Neural progenitor cell (in vitro differentiated cells): Measurements from ENCODE around the gene IER5L. TPM values are rescaled to one million over a fixed set of nuclear protein-coding genes. Genes with fewer than 3 reads are reported as not detected.
"Not testable (repeated sequence)": the region's sequence is repeated elsewhere in the genome, so short reads cannot be mapped to it uniquely, and the experiment has no call there.

Source experiments
- DNase-seq: peaks from one replicate; pipeline ENCODE4 v3.0.0-alpha.2; 2016; ENCODE audit warnings: low spot score
- H2AFZ ChIP-seq: fragments of 200-600 bp; sonication (generic); replicated peaks from 2 replicates; pipeline ENCODE4 v1.6.1; 2016; ENCODE audit warnings: antibody characterized with exemption
- H3F3A ChIP-seq: fragments of 200-600 bp; sonication (generic); 2 replicates; pipeline ENCODE4 v1.6.1; 2016; ENCODE audit warnings: antibody characterized with exemption, low read depth
- H3K27ac ChIP-seq: fragments of 200-600 bp; sonication (generic); 2 replicates; pipeline ENCODE4 v1.5.1; 2016; ENCODE audit warnings: mild to moderate bottlenecking
- H3K27me3 ChIP-seq: fragments of 200-600 bp; sonication (generic); 2 replicates; pipeline ENCODE4 v1.6.1; 2016; ENCODE audit warnings: mild to moderate bottlenecking, moderate library complexity
- H3K36me3 ChIP-seq: fragments of 200-600 bp; sonication (generic); 2 replicates; pipeline ENCODE4 v1.5.1; 2016
- H3K4me1 ChIP-seq: fragments of 200-600 bp; sonication (generic); 2 replicates; pipeline ENCODE4 v1.6.1; 2016; ENCODE audit warnings: mixed run types
- H3K4me2 ChIP-seq: fragments of 200-600 bp; sonication (generic); 2 replicates; pipeline ENCODE4 v1.6.1; 2016
- H3K4me3 ChIP-seq: fragments of 200-600 bp; sonication (generic); 2 replicates; pipeline ENCODE4 v1.5.1; 2016
- H3K79me2 ChIP-seq: fragments of 200-600 bp; sonication (generic); 2 replicates; pipeline ENCODE4 v1.6.1; 2016; ENCODE audit warnings: low read depth
- H3K9ac ChIP-seq: fragments of 200-600 bp; sonication (generic); 2 replicates; pipeline ENCODE4 v1.6.1; 2016
- H3K9me3 ChIP-seq: fragments of 200-600 bp; sonication (generic); 2 replicates; pipeline ENCODE4 v1.5.1; 2016; ENCODE audit warnings: low read depth
- H4K20me1 ChIP-seq: fragments of 200-600 bp; sonication (generic); 2 replicates; pipeline ENCODE4 v1.6.1; 2016; ENCODE audit warnings: low read depth
- H3K27ac Mint-ChIP-seq: 3 replicates; pipeline ENCODE4 v1.8.0; 2021; ENCODE audit warnings: mixed read lengths
- H3K27me3 Mint-ChIP-seq: 2 replicates; pipeline ENCODE4 v1.8.0; 2022; ENCODE audit warnings: low read depth, mild to moderate bottlenecking, inconsistent platforms, moderate library complexity, mixed read lengths; ENCODE audit not compliant: insufficient read depth
- H3K36me3 Mint-ChIP-seq: 3 replicates; pipeline ENCODE4 v1.8.0; 2021; ENCODE audit warnings: mixed read lengths
- H3K4me1 Mint-ChIP-seq: 3 replicates; pipeline ENCODE4 v1.8.0; 2021; ENCODE audit warnings: mixed read lengths
- H3K4me3 Mint-ChIP-seq: 3 replicates; pipeline ENCODE4 v1.8.0; 2021; ENCODE audit warnings: mild to moderate bottlenecking, moderate library complexity, mixed read lengths
- H3K9me3 Mint-ChIP-seq: 3 replicates; pipeline ENCODE4 v1.8.0; 2020; ENCODE audit warnings: mixed read lengths
- EZH2 ChIP-seq: fragments of 200-600 bp; sonication (generic); IDR thresholded peaks from 2 replicates; pipeline ENCODE4 v1.6.1; 2017; ENCODE audit warnings: antibody characterized with exemption, mild to moderate bottlenecking, moderate library complexity
- EZH2phosphoT487 ChIP-seq: fragments of 200-600 bp; sonication (generic); IDR thresholded peaks from 2 replicates; pipeline ENCODE4 v1.6.1; 2017; ENCODE audit warnings: antibody characterized with exemption
- total RNA-seq: library from RNA; depleted of rRNA; stranded (reverse); fragments of >200 nt; gene quantifications from 2 replicates; pipeline ENCODE4 v1.2.3, GENCODE V29; 2015; ENCODE audit warnings: low replicate concordance
- TF ChIP-seq, protein P1 (sequence below): fragments of 200-600 bp; sonication (generic); IDR thresholded peaks from 2 replicates; pipeline ENCODE4 v1.5.1; 2017; ENCODE audit warnings: antibody characterized with exemption, mild to moderate bottlenecking

Gene IER5L
- total RNA-seq, 1 donor from 2014 or later = 12.2 TPM

DNA sequence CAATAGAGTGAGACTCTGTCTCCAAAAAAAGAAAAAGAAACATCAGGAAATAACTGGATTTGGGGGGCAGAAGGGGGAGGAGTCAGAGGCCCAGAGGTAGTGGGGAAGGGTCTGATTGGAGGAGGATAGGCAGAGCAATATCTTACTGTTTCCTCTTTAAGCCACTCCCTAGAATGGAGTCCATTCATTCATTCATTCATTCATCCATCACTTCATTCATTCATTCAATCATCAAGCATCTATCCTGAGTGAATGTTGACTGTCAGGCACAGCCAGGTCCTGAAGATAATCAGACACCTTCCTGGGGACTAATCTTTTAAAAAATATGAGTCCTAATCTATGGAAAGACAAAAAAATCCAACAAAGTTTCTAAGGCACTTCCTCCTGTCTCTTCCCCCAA lies 12.9 kb downstream of the IER5L start:
- no peaks in the 10 kb centered on the region for H4K20me1 ChIP-seq
- H3K36me3 ChIP-seq = no peaks in the 10 kb centered on the region
- H3K9ac ChIP-seq = no peak overlapping the region
- no peak overlapping the region for H3K4me3 Mint-ChIP-seq
- no peak overlapping the region for H3K27ac Mint-ChIP-seq
- no peak for DNase-seq
- no peak overlapping the region for H2AFZ ChIP-seq
- peaks cover 4% of the 10 kb centered on the region for H3K27me3 Mint-ChIP-seq
- TF ChIP-seq, protein P1, sequence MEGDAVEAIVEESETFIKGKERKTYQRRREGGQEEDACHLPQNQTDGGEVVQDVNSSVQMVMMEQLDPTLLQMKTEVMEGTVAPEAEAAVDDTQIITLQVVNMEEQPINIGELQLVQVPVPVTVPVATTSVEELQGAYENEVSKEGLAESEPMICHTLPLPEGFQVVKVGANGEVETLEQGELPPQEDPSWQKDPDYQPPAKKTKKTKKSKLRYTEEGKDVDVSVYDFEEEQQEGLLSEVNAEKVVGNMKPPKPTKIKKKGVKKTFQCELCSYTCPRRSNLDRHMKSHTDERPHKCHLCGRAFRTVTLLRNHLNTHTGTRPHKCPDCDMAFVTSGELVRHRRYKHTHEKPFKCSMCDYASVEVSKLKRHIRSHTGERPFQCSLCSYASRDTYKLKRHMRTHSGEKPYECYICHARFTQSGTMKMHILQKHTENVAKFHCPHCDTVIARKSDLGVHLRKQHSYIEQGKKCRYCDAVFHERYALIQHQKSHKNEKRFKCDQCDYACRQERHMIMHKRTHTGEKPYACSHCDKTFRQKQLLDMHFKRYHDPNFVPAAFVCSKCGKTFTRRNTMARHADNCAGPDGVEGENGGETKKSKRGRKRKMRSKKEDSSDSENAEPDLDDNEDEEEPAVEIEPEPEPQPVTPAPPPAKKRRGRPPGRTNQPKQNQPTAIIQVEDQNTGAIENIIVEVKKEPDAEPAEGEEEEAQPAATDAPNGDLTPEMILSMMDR = no peak
- TF ChIP-seq EZH2 (no peak), EZH2phosphoT487 (no peak)
- peaks cover 35% of the 10 kb centered on the region for H3K4me1 Mint-ChIP-seq
- peaks cover 11% of the 10 kb centered on the region for H3K4me1 ChIP-seq
- peaks cover 11% of the 10 kb centered on the region for H3K36me3 Mint-ChIP-seq
- no peak overlapping the region for H3K4me2 ChIP-seq
- H3F3A ChIP-seq = peaks cover 13% of the 10 kb centered on the region
- H3K27ac ChIP-seq = no peak overlapping the region
- H3K79me2 ChIP-seq = no peaks in the 10 kb centered on the region
- no peak overlapping the region for H3K4me3 ChIP-seq
- H3K9me3 ChIP-seq = no peaks in the 10 kb centered on the region
- H3K9me3 Mint-ChIP-seq = peaks cover 3% of the 10 kb centered on the region
- H3K27me3 ChIP-seq = no peaks in the 10 kb centered on the region

DNA sequence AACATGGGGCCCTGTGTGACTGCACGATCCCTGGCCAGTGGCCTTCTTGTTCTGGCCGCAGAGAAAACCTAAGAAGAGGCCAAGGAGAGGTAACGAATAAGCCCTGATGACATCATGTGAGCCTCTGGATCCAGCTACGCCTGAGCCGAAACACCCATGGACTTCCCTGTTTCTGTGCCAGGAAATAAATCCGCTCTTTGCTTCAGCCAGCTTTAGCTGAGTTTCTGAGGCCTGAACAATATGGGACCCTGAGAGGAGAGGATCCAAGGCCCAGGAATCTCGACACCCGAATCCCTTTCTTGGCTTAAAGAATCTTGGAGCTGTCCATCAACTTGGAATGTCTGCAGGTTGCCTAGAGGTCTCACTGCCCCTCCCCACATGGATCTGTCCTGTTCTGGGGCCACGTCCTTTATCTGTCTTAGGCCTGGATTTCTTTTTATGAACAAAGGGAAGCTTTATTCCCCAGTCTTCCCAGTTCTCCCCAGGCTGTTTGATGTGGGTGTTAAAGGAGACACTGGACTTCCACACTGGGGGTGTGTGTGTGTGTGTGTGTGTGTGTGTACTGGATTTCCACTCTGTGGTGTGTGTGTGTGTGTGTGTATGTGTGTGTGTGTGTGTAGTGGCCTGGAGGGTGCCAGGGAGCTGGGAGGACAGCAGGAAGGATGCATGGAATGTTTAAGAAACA lies 13.7 kb downstream of the IER5L start:
- H3K9ac ChIP-seq = no peak overlapping the region
- no peaks in the 10 kb centered on the region for H3K36me3 ChIP-seq
- no peak overlapping the region for H3K4me2 ChIP-seq
- TF ChIP-seq EZH2phosphoT487 (no peak), EZH2 (no peak)
- TF ChIP-seq, protein P1 = no peak
- H2AFZ ChIP-seq = no peak overlapping the region
- peak; percentile 57 for DNase-seq
- Mint-ChIP-seq H3K9me3 (peaks cover 3% of the 10 kb centered on the region), H3K36me3 (peaks cover 11% of the 10 kb centered on the region), H3K27ac (peak overlapping the region; percentile 68), H3K4me3 (no peak overlapping the region), H3K4me1 (peaks cover 35% of the 10 kb centered on the region), H3K27me3 (peaks cover 4% of the 10 kb centered on the region)
- no peaks in the 10 kb centered on the region for H3K9me3 ChIP-seq
- no peaks in the 10 kb centered on the region for H4K20me1 ChIP-seq
- H3F3A ChIP-seq = peaks cover 13% of the 10 kb centered on the region
- no peaks in the 10 kb centered on the region for H3K27me3 ChIP-seq
- H3K79me2 ChIP-seq = no peaks in the 10 kb centered on the region
- H3K27ac ChIP-seq = peak overlapping the region; percentile 51
- H3K4me1 ChIP-seq = peaks cover 11% of the 10 kb centered on the region
- H3K4me3 ChIP-seq = no peak overlapping the region

DNA sequence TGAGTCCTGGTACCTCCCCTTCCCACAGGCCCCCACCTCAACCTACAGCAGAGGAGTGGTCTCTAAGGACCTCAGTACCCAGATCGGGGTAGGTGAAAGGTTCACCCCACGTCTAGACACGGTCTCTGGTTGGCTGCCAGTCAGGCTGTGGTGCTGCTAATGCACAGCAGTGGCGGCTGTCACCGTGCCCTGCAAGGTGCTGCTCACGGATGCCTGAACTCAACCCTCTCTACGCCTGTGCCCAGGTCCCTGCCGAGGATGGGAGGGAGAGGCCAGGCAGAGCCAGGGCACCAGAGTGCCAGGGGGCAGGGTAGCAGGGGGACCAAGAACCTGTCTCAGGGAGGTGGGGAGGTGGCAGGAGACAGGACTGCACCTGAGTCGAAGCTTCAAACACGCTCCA lies 14.3 kb downstream of the IER5L start:
- peaks cover 3% of the 10 kb centered on the region for H3K9me3 Mint-ChIP-seq
- Histone ChIP-seq H3K9ac (no peak overlapping the region), H3K9me3 (no peaks in the 10 kb centered on the region), H2AFZ (no peak overlapping the region), H3F3A (peaks cover 13% of the 10 kb centered on the region), H3K27ac (no peak overlapping the region), H3K27me3 (no peaks in the 10 kb centered on the region), H3K36me3 (no peaks in the 10 kb centered on the region), H4K20me1 (no peaks in the 10 kb centered on the region), H3K4me1 (peaks cover 11% of the 10 kb centered on the region), H3K4me3 (no peak overlapping the region), H3K79me2 (no peaks in the 10 kb centered on the region), H3K4me2 (no peak overlapping the region)
- DNase-seq = no peak
- H3K4me3 Mint-ChIP-seq = no peak overlapping the region
- peaks cover 4% of the 10 kb centered on the region for H3K27me3 Mint-ChIP-seq
- no peak overlapping the region for H3K27ac Mint-ChIP-seq
- TF ChIP-seq, protein P1 = no peak
- TF ChIP-seq EZH2 (no peak), EZH2phosphoT487 (no peak)
- peaks cover 34% of the 10 kb centered on the region for H3K4me1 Mint-ChIP-seq
- H3K36me3 Mint-ChIP-seq = peaks cover 11% of the 10 kb centered on the region

DNA sequence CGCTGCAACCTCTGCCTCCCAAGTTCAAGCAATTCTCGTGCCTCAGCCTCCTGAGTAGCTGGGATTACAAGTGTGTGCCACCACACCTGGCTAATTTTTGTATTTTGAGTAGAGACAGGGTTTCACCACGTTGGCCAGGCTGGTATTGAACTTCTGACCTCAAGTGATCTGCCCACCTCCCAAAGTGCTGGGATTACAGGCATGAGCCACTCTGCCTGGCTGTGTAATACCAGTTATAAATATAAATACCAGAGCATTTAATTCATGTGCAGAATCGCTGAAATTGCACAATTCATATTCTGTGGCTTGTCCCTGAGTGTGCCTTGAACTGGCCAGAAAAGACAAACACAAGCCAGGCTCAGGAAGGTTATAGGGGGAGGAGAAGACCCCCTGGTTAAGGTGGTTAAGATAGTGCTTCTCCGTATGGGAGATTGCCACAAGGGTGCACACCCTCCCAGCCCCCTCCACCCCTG lies 14.8 kb downstream of the IER5L start:
- not testable (repeated sequence) for H3K36me3 ChIP-seq, H3K4me3 ChIP-seq, H3K79me2 ChIP-seq, DNase-seq, H3K9ac ChIP-seq, H3K27me3 Mint-ChIP-seq, H3K4me3 Mint-ChIP-seq, H3K4me2 ChIP-seq, H4K20me1 ChIP-seq, H3K27ac Mint-ChIP-seq, H3K27me3 ChIP-seq, H3K9me3 Mint-ChIP-seq, H3K27ac ChIP-seq, H2AFZ ChIP-seq, H3K9me3 ChIP-seq
- peaks cover 11% of the 10 kb centered on the region for H3K4me1 ChIP-seq
- peaks cover 30% of the 10 kb centered on the region for H3K4me1 Mint-ChIP-seq
- peaks cover 11% of the 10 kb centered on the region for H3K36me3 Mint-ChIP-seq
- peaks cover 13% of the 10 kb centered on the region for H3F3A ChIP-seq
